H1 (cell line): ENCODE measurements around the gene ZC2HC1C. TPM values are rescaled to one million over a fixed set of nuclear protein-coding genes. Genes with fewer than 3 reads are reported as not detected.

ENCODE experiments used
- CTCF ChIA-PET: fragments of 300-600 bp; sonication (Branson Sonifier 250); formaldehyde crosslinking; loops from one replicate; lab custom pipeline; 2021; ENCODE audit not compliant: partially characterized antibody; lab: Charles Lee
- POLR2A ChIA-PET: fragments of 300-600 bp; sonication (Branson Sonifier 250); formaldehyde crosslinking; loops from one replicate; lab custom pipeline; 2021; ENCODE audit warnings: inconsistent platforms; ENCODE audit not compliant: partially characterized antibody; lab: Charles Lee
- DNase-seq, 2 experiments: peaks; one replicate each; pipeline versions ENCODE4 v3.0.0 to v3.0.0-alpha.2; 2010 to 2022; ENCODE audit warnings: low spot score in 2 of 2, low read depth in 1 of 2, mixed read lengths in 1 of 2
- FAIRE-seq: peaks from 2 replicates; lab custom pipeline; 2011; peaks lifted over from hg19 to GRCh38; lab: Jason Lieb, UNC
- H2AFZ ChIP-seq: 2 replicates; pipeline ENCODE4 v1.8.1; 2012; ENCODE audit warnings: low read length, inconsistent platforms
- H2AK5ac ChIP-seq: 2 replicates; pipeline ENCODE4 v1.6.1; 2013; ENCODE audit warnings: low read depth, low read length
- H2BK120ac ChIP-seq: replicated peaks from 2 replicates; pipeline ENCODE3; 2013; ENCODE audit warnings: low read depth, low read length, inconsistent platforms
- H2BK12ac ChIP-seq: 2 replicates; pipeline ENCODE4 v1.6.1; 2013; ENCODE audit warnings: low read depth, low read length
- H2BK15ac ChIP-seq: 2 replicates; pipeline ENCODE4 v1.6.1; 2013; ENCODE audit warnings: low read length
- H2BK20ac ChIP-seq: 2 replicates; pipeline ENCODE4 v1.6.1; 2013; ENCODE audit warnings: low read length
- H2BK5ac ChIP-seq: 2 replicates; pipeline ENCODE4 v1.6.1; 2013; ENCODE audit warnings: low read depth, low read length
- H3K14ac ChIP-seq: 2 replicates; pipeline ENCODE4 v1.6.1; 2013; ENCODE audit warnings: inconsistent platforms; ENCODE audit not compliant: insufficient read length
- H3K18ac ChIP-seq: 2 replicates; pipeline ENCODE4 v1.6.1; 2013; ENCODE audit warnings: low read length; ENCODE audit errors: extremely low read depth
- H3K23ac ChIP-seq: 2 replicates; pipeline ENCODE4 v1.6.1; 2013; ENCODE audit warnings: inconsistent platforms; ENCODE audit not compliant: insufficient read length
- H3K23me2 ChIP-seq: 2 replicates; pipeline ENCODE4 v1.6.1; 2013; ENCODE audit warnings: low read depth, low read length
- H3K27ac ChIP-seq: 2 replicates; pipeline ENCODE4 v1.6.1; 2011; ENCODE audit warnings: low read depth, low read length, inconsistent platforms
- H3K27me3 ChIP-seq, 4 experiments: replicated peaks in 1 of 4; 1 replicate in 1 of 4; 2 replicates in 3 of 4; pipeline versions ENCODE4 v1.6.1 to v1.8.1; 2011 to 2013; ENCODE audit warnings: low read length in 3 of 4, mild to moderate bottlenecking in 3 of 4, inconsistent platforms in 2 of 4, mixed read lengths in 2 of 4, moderate library complexity in 1 of 4; ENCODE audit not compliant: control insufficient read depth in 3 of 4, insufficient read depth in 3 of 4; ENCODE audit errors: extremely low read depth in 1 of 4
- H3K36me3 ChIP-seq, 4 experiments: 2 replicates each; pipeline versions ENCODE4 v1.6.1 to v1.8.1; 2011 to 2013; ENCODE audit warnings: mild to moderate bottlenecking in 4 of 4, low read length in 3 of 4, moderate library complexity in 2 of 4, control low read depth in 1 of 4, inconsistent platforms in 1 of 4; ENCODE audit not compliant: insufficient read depth in 4 of 4, control insufficient read depth in 2 of 4
- H3K4ac ChIP-seq: replicated peaks from 2 replicates; pipeline ENCODE3; 2013; ENCODE audit warnings: low read length, low read depth, mixed read lengths, inconsistent platforms; ENCODE audit not compliant: insufficient read length
- H3K4me1 ChIP-seq, 4 experiments: replicated peaks in 1 of 4; 1 replicate in 1 of 4; 2 replicates in 3 of 4; pipeline versions ENCODE4 v1.6.1 to v1.8.1; 2011 to 2013; ENCODE audit warnings: low read length in 3 of 4, inconsistent platforms in 2 of 4, mixed read lengths in 1 of 4; ENCODE audit not compliant: insufficient read depth in 4 of 4, control insufficient read depth in 3 of 4
- H3K4me2 ChIP-seq, 2 experiments: 2 replicates each; pipeline versions ENCODE4 v1.6.1 to v1.8.1; 2011 to 2013; ENCODE audit warnings: low read depth in 2 of 2, low read length in 2 of 2, control low read depth in 1 of 2, inconsistent platforms in 1 of 2, mild to moderate bottlenecking in 1 of 2; ENCODE audit not compliant: insufficient read depth in 1 of 2
- H3K4me3 ChIP-seq, 4 experiments: fragments of 200-600, 300-600 bp in 1 of 4; sonication (generic), shearing (Covaris generic), sonication (Bioruptor Twin) in 1 of 4; 2 replicates each; pipeline versions ENCODE4 v1.5.1 to v1.8.1; 2011 to 2016; ENCODE audit warnings: low read length in 4 of 4, low read depth in 3 of 4, control low read depth in 2 of 4, inconsistent platforms in 2 of 4, mild to moderate bottlenecking in 2 of 4, mixed read lengths in 1 of 4, moderate library complexity in 1 of 4; ENCODE audit not compliant: insufficient read depth in 2 of 4; ENCODE audit errors: extremely low read depth in 1 of 4
- H3K56ac ChIP-seq: replicated peaks from 2 replicates; pipeline ENCODE3; 2013; ENCODE audit warnings: low read depth, mild to moderate bottlenecking, mixed read lengths, low read length, inconsistent platforms; ENCODE audit not compliant: insufficient read length
- H3K79me1 ChIP-seq: 2 replicates; pipeline ENCODE4 v1.6.1; 2013; ENCODE audit warnings: low read depth, low read length, control low read depth
- H3K79me2 ChIP-seq, 2 experiments: 2 replicates each; pipeline versions ENCODE4 v1.6.1 to v1.8.1; 2012 to 2013; ENCODE audit warnings: low read length in 2 of 2, mild to moderate bottlenecking in 2 of 2, inconsistent platforms in 1 of 2; ENCODE audit not compliant: insufficient read depth in 2 of 2, control insufficient read depth in 1 of 2
- H3K9ac ChIP-seq, 4 experiments: replicated peaks in 1 of 4; 1 replicate in 1 of 4; 2 replicates in 3 of 4; pipeline versions ENCODE4 v1.6.1 to v1.8.1; 2011 to 2013; ENCODE audit warnings: low read depth in 3 of 4, low read length in 3 of 4, control low read depth in 2 of 4, mild to moderate bottlenecking in 2 of 4, moderate library complexity in 2 of 4, inconsistent platforms in 1 of 4; ENCODE audit errors: extremely low read depth in 1 of 4
- H3K9me3 ChIP-seq, 2 experiments: 2 replicates each; pipeline versions ENCODE4 v1.6.1 to v1.8.1; 2012 to 2013; ENCODE audit warnings: mild to moderate bottlenecking in 2 of 2, moderate library complexity in 2 of 2, control low read depth in 1 of 2, inconsistent platforms in 1 of 2, low read depth in 1 of 2, low read length in 1 of 2, mixed read lengths in 1 of 2; ENCODE audit not compliant: insufficient read depth in 2 of 2
- H4K20me1 ChIP-seq, 2 experiments: replicated peaks in 1 of 2; 2 replicates each; pipeline versions ENCODE3 to v1.8.1; 2011 to 2013; ENCODE audit warnings: inconsistent platforms in 2 of 2, low read length in 2 of 2, mild to moderate bottlenecking in 1 of 2; ENCODE audit not compliant: insufficient read depth in 2 of 2, control insufficient read depth in 1 of 2
- H4K5ac ChIP-seq: 2 replicates; pipeline ENCODE4 v1.6.1; 2013; ENCODE audit warnings: low read length, low read depth, mixed read lengths, inconsistent platforms; ENCODE audit not compliant: insufficient read length
- H4K8ac ChIP-seq: 2 replicates; pipeline ENCODE4 v1.8.0; 2013; ENCODE audit warnings: mild to moderate bottlenecking, moderate library complexity, low read length, inconsistent platforms; ENCODE audit not compliant: insufficient read depth; ENCODE audit errors: extremely low read depth
- H4K91ac ChIP-seq: replicated peaks from 2 replicates; pipeline ENCODE3; 2013; ENCODE audit warnings: low read length, mixed read lengths, inconsistent platforms; ENCODE audit not compliant: insufficient read length
- ATF3 ChIP-seq: IDR thresholded peaks from 2 replicates; pipeline ENCODE4 v1.6.1; 2011; ENCODE audit warnings: low read depth, mild to moderate bottlenecking, low read length; ENCODE audit not compliant: insufficient read depth
- BCL11A ChIP-seq, 2 experiments: IDR thresholded peaks; one replicate each; pipeline ENCODE4 v1.6.1; 2011; ENCODE audit warnings: low read depth in 2 of 2, low read length in 2 of 2, mild to moderate bottlenecking in 2 of 2
- CHD2 ChIP-seq: IDR thresholded peaks from 2 replicates; pipeline ENCODE4 v1.6.1; 2012; ENCODE audit warnings: low read length, improper control_type of control experiment
- EGR1 ChIP-seq: IDR thresholded peaks from 2 replicates; pipeline ENCODE4 v1.6.1; 2011; ENCODE audit warnings: low read depth, low read length, borderline replicate concordance
- GABPA ChIP-seq: IDR thresholded peaks from 2 replicates; pipeline ENCODE4 v1.6.1; 2011; ENCODE audit warnings: mild to moderate bottlenecking, low read length, moderate library complexity, borderline replicate concordance; ENCODE audit not compliant: insufficient read depth
- GTF2F1 ChIP-seq: IDR thresholded peaks from 2 replicates; pipeline ENCODE4 v1.6.1; 2012; ENCODE audit warnings: low read depth, low read length, improper control_type of control experiment, borderline replicate concordance
- SIN3A ChIP-seq, 2 experiments: IDR thresholded peaks in 1 of 2; conservative IDR thresholded peaks in 1 of 2; 2 replicates each; pipeline ENCODE4 v1.6.1; 2011 to 2012; ENCODE audit warnings: low read length in 2 of 2, improper control_type of control experiment in 1 of 2, low read depth in 1 of 2, mild to moderate bottlenecking in 1 of 2
- SIRT6 ChIP-seq: IDR thresholded peaks from one replicate; pipeline ENCODE4 v1.7.1; 2012; ENCODE audit warnings: low read length, inconsistent platforms
- SP1 ChIP-seq: IDR thresholded peaks from 2 replicates; pipeline ENCODE4 v1.6.1; 2011; ENCODE audit warnings: low read depth, low read length
- SP4 ChIP-seq: IDR thresholded peaks from 2 replicates; pipeline ENCODE4 v1.6.1; 2012; ENCODE audit warnings: low read length, inconsistent platforms
- TCF12 ChIP-seq: IDR thresholded peaks from 2 replicates; pipeline ENCODE4 v1.6.1; 2011; ENCODE audit warnings: low read depth, mild to moderate bottlenecking, low read length
- TEAD4 ChIP-seq: IDR thresholded peaks from 2 replicates; pipeline ENCODE4 v1.6.1; 2012; ENCODE audit warnings: low read depth, low read length, inconsistent platforms, mixed read lengths
- WGBS, 2 experiments: shearing (Covaris generic) in 1 of 2; methylation state at CpG; one replicate each; pipeline versions ENCODE4 v1.1.6 to v1.1.7; 2013 to 2015; ENCODE audit warnings: low lambda C conversion rate in 2 of 2, mixed read lengths in 2 of 2, inconsistent platforms in 1 of 2, low coverage in 1 of 2, missing lambda C conversion rate in 1 of 2; ENCODE audit not compliant: insufficient replicate concordance in 2 of 2, insufficient coverage in 1 of 2, insufficient read length in 1 of 2; ENCODE audit errors: extremely low coverage in 1 of 2, missing lambda C conversion rate in 1 of 2; 5-methylcytosine and 5-hydroxymethylcytosine counted together
- polyA plus RNA-seq, 7 experiments: library from polyadenylated mRNA; depleted of rRNA in 3 of 7; stranded (reverse) in 5 of 7; unstranded in 2 of 7; fragments of >200 nt in 5 of 7; fragments of 200-250 nt in 2 of 7; gene quantifications; 1 replicate in 5 of 7; 2 replicates in 1 of 7; 4 replicates in 1 of 7; pipeline versions ENCODE4 v1.2.1 to v1.2.3, GENCODE V29; 2011 to 2013; ENCODE audit warnings: missing spikeins in 2 of 7, mixed read lengths in 2 of 7
- total RNA-seq: library from RNA; stranded (reverse); fragmentation: NEBNext Ultra II Directional; extraction: Animal tissue kit (Norgen Biotek cat#: 25700); gene quantifications from 2 replicates; pipeline ENCODE4 v1.2.1, GENCODE V29; 2021

The ZC2HC1C gene
- total and polyA plus RNA-seq, 2 of the 8 experiments (the other 6 are each of a cell fraction or from before 2014, with no cell fraction given) = 0.57 to 1.2 TPM

GRCh38 chr14:75063491-75064204 is 5.8 kb upstream of the ZC2HC1C start, which contains the start of gene ACYP1:
Gene ACYP1, minus strand, starts transcription at chr14:75064024. Its CDS starts 471 bp downstream, at chr14:75063553.
- Histone ChIP-seq H3K23ac (no peak within 1 kb of the TSS), H3K27ac (no peak within 1 kb of the TSS), H2AK5ac (no peak within 1 kb of the TSS), H4K8ac (peak within 1 kb of the TSS; percentile 62), H3K9ac (peak within 1 kb of the TSS; percentile 21 to 86 (median 65); a peak in 6 of 7 replicates), H3K36me3 (peaks cover 0 to 9% (median 3%) of the 10 kb centered on the region in 4 experiments; a peak in 2 of 8 replicates), H2BK12ac (no peak within 1 kb of the TSS), H2BK5ac (peak within 1 kb of the TSS; percentile 47; the same call in 1 of the 2 replicates), H3K79me1 (peaks cover 5% of the 10 kb centered on the region), H3K9me3 (no peaks in the 10 kb centered on the region), H3K56ac (peak within 1 kb of the TSS; percentile 43), H2BK15ac (no peak within 1 kb of the TSS), H3K79me2 (peaks cover 0 to 21% of the 10 kb centered on the region in 2 experiments; a peak in 2 of 4 replicates), H2BK20ac (no peak within 1 kb of the TSS), H3K18ac (no peak within 1 kb of the TSS; the same call in none of the 2 replicates), H4K5ac (no peak within 1 kb of the TSS), H3K4me1 (no peaks in the 10 kb centered on the region; a peak in 2 of 7 replicates), H3K4me3 (peak within 1 kb of the TSS; percentile 70 to 87 (median 79)), H4K91ac (no peak within 1 kb of the TSS), H4K20me1 (no peaks in the 10 kb centered on the region), H2BK120ac (no peak within 1 kb of the TSS), H3K4ac (no peak within 1 kb of the TSS), H3K14ac (no peak within 1 kb of the TSS), H3K4me2 (peak within 1 kb of the TSS; percentile 80 to 98), H2AFZ (peak within 1 kb of the TSS; percentile 43; the same call in 1 of the 2 replicates), H3K23me2 (peaks cover 10% of the 10 kb centered on the region), H3K27me3 (no peaks in the 10 kb centered on the region)
- peak; percentile 24 for FAIRE-seq
- ChIA-PET POLR2A (interaction anchor here (0.7 to 2.2 kb wide), 11 partner anchors 8 to 157 kb away, joined by 3 to 6 read pairs (median 3); no protein-coding TSS in a partner anchor), CTCF (interaction anchor here (1.1 to 5.0 kb wide), 9 partner anchors 15 to 240 kb away, joined by 3 to 34 read pairs (median 3); no protein-coding TSS in a partner anchor)
- 4% methylated on average over 32 of the region's 34 CpGs; no CpG with 5 or more reads in 1 of the 2 experiments for WGBS, 2 experiments
- peak; percentile 80 to 99 for DNase-seq
- TF ChIP-seq EGR1 (no peak), SIN3A (conservative IDR thresholded peaks at IDR 0.05 in 1 of 2, IDR thresholded peaks at IDR 0.05 in 1 of 2; ENCODE audit: low read depth in 1 of 2, low read length in 2 of 2) (peak in 1 of 2 experiments; percentile 80; a peak in 1 of 4 replicates), SIRT6 (no peak), GABPA (peak; percentile 66; the same call in 1 of the 2 replicates), BCL11A (IDR thresholded peaks at IDR 0.05; ENCODE audit: low read depth in 2 of 2, low read length in 2 of 2) (no peak), TEAD4 (no peak), SP1 (peak; percentile 98), ATF3 (no peak), SP4 (peak; percentile 86; the same call in 1 of the 2 replicates), CHD2 (peak; percentile 92), GTF2F1 (no peak), TCF12 (no peak)
